Hepatic stellate cell (primary cell): ENCODE data around the gene MMP12.
"Not testable (repeated sequence)": the region's sequence is repeated elsewhere in the genome, so short reads cannot be mapped to it uniquely, and the experiment has no call there.

Experiments used
- DNase-seq: peaks from one replicate; pipeline ENCODE4 v3.0.0; 2011; ENCODE audit warnings: low spot score

MMP12 gene

GRCh38 chr11:102874852-102875251 is at the start of gene MMP12:
TSS of gene MMP12 (minus strand) at chr11:102874982. CDS start at chr11:102874937, 45 bp downstream.
- no peak for DNase-seq

GRCh38 chr11:102921587-102922220 is 46.9 kb upstream of the MMP12 start:
- no peak for DNase-seq

GRCh38 chr11:102920118-102920684 is 45.4 kb upstream of the MMP12 start:
- no peak for DNase-seq

- DNase-seq: no peak
Measured at GRCh38 chr11:102915044-102915375, 40.2 kb upstream of the MMP12 start.

- DNase-seq: peak; percentile 24
Measured at GRCh38 chr11:102914238-102915043, 39.7 kb upstream of the MMP12 start.

GRCh38 chr11:102912482-102912830 is 37.7 kb upstream of the MMP12 start:
- DNase-seq: no peak

- DNase-seq: no peak
Measured at GRCh38 chr11:102911758-102912481, 37.1 kb upstream of the MMP12 start.

- not testable (repeated sequence) for DNase-seq
Measured at GRCh38 chr11:102905848-102906247, 31.1 kb upstream of the MMP12 start.

- not testable (repeated sequence) for DNase-seq
Measured at GRCh38 chr11:102903895-102904294, 29.1 kb upstream of the MMP12 start.

- no peak for DNase-seq
Measured at GRCh38 chr11:102900346-102900745, 25.6 kb upstream of the MMP12 start.

- DNase-seq: no peak
Measured at GRCh38 chr11:102891736-102892135, 17.0 kb upstream of the MMP12 start.

- no peak for DNase-seq
Measured at GRCh38 chr11:102886999-102887398, 12.2 kb upstream of the MMP12 start.

- no peak for DNase-seq
Measured at GRCh38 chr11:102883141-102883540, 8.4 kb upstream of the MMP12 start.

- DNase-seq: peak; percentile 20
Measured at GRCh38 chr11:102882389-102883024, 7.7 kb upstream of the MMP12 start.

GRCh38 chr11:102879801-102880200 is 5.0 kb upstream of the MMP12 start:
- DNase-seq: no peak

- DNase-seq: no peak
Measured at GRCh38 chr11:102878595-102878994, 3.8 kb upstream of the MMP12 start.

GRCh38 chr11:102869354-102869964 is 5.3 kb downstream of the MMP12 start:
- DNase-seq: not testable (repeated sequence)

- DNase-seq: no peak
Measured at GRCh38 chr11:102868339-102868738, 6.4 kb downstream of the MMP12 start.

GRCh38 chr11:102864724-102865123 is 10.1 kb downstream of the MMP12 start:
- DNase-seq: no peak

- no peak for DNase-seq
Measured at GRCh38 chr11:102853956-102854355, 20.8 kb downstream of the MMP12 start.

- no peak for DNase-seq
Measured at GRCh38 chr11:102853055-102853454, 21.7 kb downstream of the MMP12 start.
